ENCODE results near the gene IL33.

The IL33 gene

GRCh38 chr9:6305954-6306563 is 90.5 kb downstream of the IL33 start:
- DNase-seq (ENCODE audit: low spot score): peak; percentile 36
